Prostate gland (tissue), 2 donors: ENCODE results near the gene SLC6A3.

Experiments used
- POLR2A ChIP-seq: fragments of 450-650 bp; IDR thresholded peaks from one replicate; pipeline ENCODE4 v1.6.1; 2016; ENCODE audit warnings: antibody characterized with exemption, mild to moderate bottlenecking
- POLR2AphosphoS5 ChIP-seq: sonication (generic); formaldehyde crosslinking; IDR thresholded peaks from one replicate; pipeline ENCODE4 v1.6.1; 2017; ENCODE audit warnings: antibody characterized with exemption
- TF ChIP-seq, protein P1 (sequence below), 4 experiments: fragments of 200-600 bp in 2 of 4; fragments of 450-650 bp in 2 of 4; sonication (generic) in 2 of 4; IDR thresholded peaks; 1 replicate in 3 of 4; 2 replicates in 1 of 4; pipeline ENCODE4 v1.5.1; 2016 to 2019; ENCODE audit warnings: antibody characterized with exemption in 4 of 4, mild to moderate bottlenecking in 2 of 4, moderate library complexity in 2 of 4

DNA sequence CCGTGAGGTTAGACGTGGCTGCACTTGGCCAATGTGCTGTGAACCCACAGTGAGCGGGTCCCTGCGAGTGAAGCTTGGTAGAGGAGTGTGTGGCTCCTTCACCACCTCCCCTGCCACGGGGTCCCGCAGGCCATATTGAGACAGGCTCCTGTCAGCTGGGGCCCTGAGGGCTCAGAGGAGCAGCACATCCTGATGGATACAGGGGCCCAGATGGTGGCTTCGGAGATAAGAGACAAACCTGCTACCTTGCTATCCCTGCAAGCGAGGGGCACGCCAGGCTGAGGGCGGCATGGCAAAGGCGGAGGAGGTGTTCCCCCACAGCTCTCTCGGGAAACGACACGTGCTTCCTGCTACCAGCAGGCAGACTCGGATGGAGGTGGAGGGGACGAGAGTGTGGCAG is 33.1 kb downstream of the SLC6A3 start:
- TF ChIP-seq, protein P1, sequence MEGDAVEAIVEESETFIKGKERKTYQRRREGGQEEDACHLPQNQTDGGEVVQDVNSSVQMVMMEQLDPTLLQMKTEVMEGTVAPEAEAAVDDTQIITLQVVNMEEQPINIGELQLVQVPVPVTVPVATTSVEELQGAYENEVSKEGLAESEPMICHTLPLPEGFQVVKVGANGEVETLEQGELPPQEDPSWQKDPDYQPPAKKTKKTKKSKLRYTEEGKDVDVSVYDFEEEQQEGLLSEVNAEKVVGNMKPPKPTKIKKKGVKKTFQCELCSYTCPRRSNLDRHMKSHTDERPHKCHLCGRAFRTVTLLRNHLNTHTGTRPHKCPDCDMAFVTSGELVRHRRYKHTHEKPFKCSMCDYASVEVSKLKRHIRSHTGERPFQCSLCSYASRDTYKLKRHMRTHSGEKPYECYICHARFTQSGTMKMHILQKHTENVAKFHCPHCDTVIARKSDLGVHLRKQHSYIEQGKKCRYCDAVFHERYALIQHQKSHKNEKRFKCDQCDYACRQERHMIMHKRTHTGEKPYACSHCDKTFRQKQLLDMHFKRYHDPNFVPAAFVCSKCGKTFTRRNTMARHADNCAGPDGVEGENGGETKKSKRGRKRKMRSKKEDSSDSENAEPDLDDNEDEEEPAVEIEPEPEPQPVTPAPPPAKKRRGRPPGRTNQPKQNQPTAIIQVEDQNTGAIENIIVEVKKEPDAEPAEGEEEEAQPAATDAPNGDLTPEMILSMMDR (IDR thresholded peaks at IDR 0.05) = no peak
- no peak for TF ChIP-seq POLR2A
- TF ChIP-seq POLR2AphosphoS5 = no peak
